Mucosa of descending colon (tissue), 3 donors: ENCODE data around the gene SYT12. TPM values are rescaled to one million over a fixed set of nuclear protein-coding genes. Genes with fewer than 3 reads are reported as not detected.

ENCODE experiments used
- ATAC-seq: fragments of 200-7000 bp; cut with Tn5 transposase; one replicate; pipeline ENCODE4 v1.9.1; 2020; ENCODE audit warnings: mild to moderate bottlenecking, moderate library complexity
- DNase-seq, 3 donors: peaks; one replicate each; pipeline ENCODE4 v3.0.0-alpha.2; 2020
- H3K36me3 ChIP-seq: fragments of 200-600 bp; one replicate; pipeline ENCODE4 v1.8.0; 2021; ENCODE audit warnings: low read depth, mild to moderate bottlenecking
- H3K4me1 ChIP-seq: fragments of 200-600 bp; one replicate; pipeline ENCODE4 v1.8.0; 2021; ENCODE audit warnings: low read depth, mild to moderate bottlenecking
- H3K4me3 ChIP-seq: fragments of 200-600 bp; one replicate; pipeline ENCODE4 v1.8.0; 2021; ENCODE audit warnings: mild to moderate bottlenecking
- H3K9me3 ChIP-seq: fragments of 200-600 bp; one replicate; pipeline ENCODE4 v1.8.0; 2021; ENCODE audit warnings: mild to moderate bottlenecking
- CTCF ChIP-seq: fragments of 200-600 bp; IDR thresholded peaks from one replicate; pipeline ENCODE4 v1.8.0; 2022; ENCODE audit warnings: antibody characterized with exemption, mild to moderate bottlenecking
- intact Hi-C, 2 donors: fragments of 100-400 bp; cut with DNase I in 1 of 2; cut with micrococcal nuclease in 1 of 2; formaldehyde crosslinking; loops; one replicate each; pipeline versions ENCODE4 v1.11.0 to v1.11.1; 2022; cut with DNase I, micrococcal nuclease
- microRNA-seq: library from miRNA; unstranded; fragments of <30 nt; microRNA quantifications from one replicate; pipeline ENCODE4, GENCODE V29; 2019
- total RNA-seq, 3 donors: library from RNA; stranded (reverse); fragmentation: NEBNext Ultra II Directional in 2 of 3; extraction: Animal tissue kit (Norgen Biotek cat#: 25700) in 2 of 3; gene quantifications; one replicate each; pipeline versions ENCODE4 v1.2.1 to v1.2.4, GENCODE V29; 2021 to 2023
- donor health status: DM: no; HTN: no; CAD: no; lungs with moderate emphysema.
- donor health status: DM: no; HTN: no; CAD: no.
- donor health status: DM: no; HTN: yes; CAD: no.

The SYT12 gene
- total RNA-seq, 3 donors from 2014 or later: 0.09 TPM; not detected in 2

GRCh38 chr11:67098799-67099429 lies 76.0 kb downstream of the SYT12 start:
- ATAC-seq (no peak), DNase-seq (no peak)
- intact Hi-C loops: no loop called here
- H3K4me3 ChIP-seq: no peak overlapping the region
- no peaks in the 10 kb centered on the region for H3K9me3 ChIP-seq
- no peak for TF ChIP-seq CTCF
- H3K36me3 ChIP-seq: no peaks in the 10 kb centered on the region
- H3K4me1 ChIP-seq: no peaks in the 10 kb centered on the region

- intact Hi-C loops: no loop called here
- H3K4me3 ChIP-seq: no peak overlapping the region
- no peak for ATAC-seq
- TF ChIP-seq CTCF: no peak
- no peaks in the 10 kb centered on the region for H3K4me1 ChIP-seq
- no peaks in the 10 kb centered on the region for H3K36me3 ChIP-seq
- no peak for DNase-seq
- H3K9me3 ChIP-seq: no peaks in the 10 kb centered on the region
Observed at GRCh38 chr11:67099831-67100324, 76.9 kb downstream of the SYT12 start.

Small RNAs within 50 kb of the gene (microRNA-seq; reads per million reads assigned to microRNA genes)
- not detected for gene MIR6860

Other genes with a start within 250 kb of the SYT12 start
- 10 to 100 TPM; 24.9 to 27.2 (median 27.2) TPM for gene RCE1, start 179.7 kb upstream of the SYT12 start, total RNA-seq
- gene LRFN4, start 166.1 kb upstream of the SYT12 start, total RNA-seq: 10 to 100 TPM; 20.3 to 29.1 (median 27.8) TPM
- gene PC, start 64.8 kb upstream of the SYT12 start, total RNA-seq: 10 to 100 TPM; 20.0 to 43.8 (median 43.3) TPM
- gene C11orf86, start 47.8 kb upstream of the SYT12 start, total RNA-seq: 10 to 100 TPM; 26.9 to 51.5 (median 38.3) TPM
- gene RHOD, start 33.7 kb downstream of the SYT12 start, total RNA-seq: 1 to 10 TPM; 3.3 to 7.2 (median 3.9) TPM
- gene KDM2A, start 96.1 kb downstream of the SYT12 start, total RNA-seq: 10 to 100 TPM; 67.2 to 84.6 (median 77.1) TPM
- 100 to 1,000 TPM in 2 of 3 donors, 10 to 100 TPM in 1; 86.8 to 114 (median 106) TPM for gene GRK2, start 243.3 kb downstream of the SYT12 start, total RNA-seq